K562 (cell line): ENCODE results near the gene SPINK5. TPM values are rescaled to one million over a fixed set of nuclear protein-coding genes. Genes with fewer than 3 reads are reported as not detected.

Experiments
- ATAC-seq: fragments of 200-7000 bp; cut with Tn5 transposase; 3 replicates; pipeline ENCODE4 v1.9.1; 2020; ENCODE audit warnings: moderate library complexity
- BruUV-seq: library from RNA; stranded (reverse); fragments of 400-500 nt; replicated peaks from 2 replicates; lab custom pipeline; 2021; lab: Mats Ljungman, UMichigan
- CTCF ChIA-PET: fragments of 300-600 bp; formaldehyde crosslinking; extraction: SDS; loops from one replicate; lab custom pipeline; 2021; ENCODE audit warnings: low intra/inter-chr PET ratio; lab: Yijun Ruan, JAX
- POLR2A ChIA-PET: fragments of 300-600, 350-650 bp; sonication (Branson Sonifier 250); formaldehyde crosslinking; extraction: SDS; loops from one replicate; lab custom pipeline; 2021; ENCODE audit warnings: antibody characterized with exemption, inconsistent platforms; lab: Yijun Ruan, JAX
- DNase-seq, 4 experiments: peaks; one replicate each; pipeline versions ENCODE4 v3.0.0 to v3.0.0-alpha.2; 2011 to 2018; ENCODE audit warnings: low spot score in 3 of 4, mixed read lengths in 3 of 4; ENCODE audit errors: extremely low read depth in 1 of 4
- FAIRE-seq: peaks from 2 replicates; lab custom pipeline; 2011; peaks lifted over from hg19 to GRCh38; lab: Jason Lieb, UNC
- H2AFZ ChIP-seq: 2 replicates; pipeline ENCODE4 v1.6.0; 2011; ENCODE audit warnings: low read depth, low read length, control low read depth, inconsistent platforms
- H3K27ac ChIP-seq: fragments of 200-600 bp; 3 replicates; pipeline ENCODE4 v1.8.0; 2011; ENCODE audit warnings: low read depth, mild to moderate bottlenecking, control low read depth, inconsistent platforms, low read length, moderate library complexity, mixed read lengths; ENCODE audit errors: extremely low read depth
- H3K27me3 ChIP-seq, 2 experiments: fragments of 300-600 bp in 1 of 2; 2 replicates in 1 of 2; 3 replicates in 1 of 2; pipeline versions ENCODE4 v1.6.0 to v1.8.0; 2011; ENCODE audit warnings: inconsistent platforms in 2 of 2, low read length in 2 of 2, mild to moderate bottlenecking in 1 of 2, mixed read lengths in 1 of 2, moderate library complexity in 1 of 2; ENCODE audit not compliant: control insufficient read depth in 2 of 2, insufficient read depth in 2 of 2
- H3K36me3 ChIP-seq: fragments of 300-600 bp; 3 replicates; pipeline ENCODE4 v1.8.0; 2011; ENCODE audit warnings: mild to moderate bottlenecking, low read length, inconsistent platforms; ENCODE audit not compliant: control insufficient read depth, insufficient read depth
- H3K4me1 ChIP-seq, 2 experiments: fragments of 200-600 bp in 1 of 2; replicated peaks in 1 of 2; 2 replicates in 1 of 2; 3 replicates in 1 of 2; pipeline versions ENCODE4 v1.5.1 to v1.8.0; 2011; ENCODE audit warnings: inconsistent platforms in 2 of 2, low read length in 2 of 2, mild to moderate bottlenecking in 1 of 2, mixed read lengths in 1 of 2, moderate library complexity in 1 of 2; ENCODE audit not compliant: control insufficient read depth in 2 of 2, insufficient read depth in 2 of 2
- H3K4me2 ChIP-seq: 2 replicates; pipeline ENCODE4 v1.6.1; 2011; ENCODE audit warnings: low read length, control low read depth, inconsistent platforms, mixed read lengths; ENCODE audit not compliant: insufficient read depth
- H3K4me3 ChIP-seq: fragments of 200-600 bp; sonication (generic), shearing (Covaris generic); 2 replicates; pipeline ENCODE4 v1.5.1; 2016; ENCODE audit warnings: control low read depth, inconsistent platforms
- H3K79me2 ChIP-seq: fragments of 200-600 bp; 3 replicates; pipeline ENCODE4 v1.8.0; 2011; ENCODE audit warnings: low read length, inconsistent platforms; ENCODE audit not compliant: control insufficient read depth, insufficient read depth
- H3K9ac ChIP-seq, 2 experiments: 2 replicates each; pipeline versions ENCODE4 v1.6.0 to v1.6.1; 2011; ENCODE audit warnings: low read depth in 2 of 2, low read length in 2 of 2, control low read depth in 1 of 2, inconsistent platforms in 1 of 2, mild to moderate bottlenecking in 1 of 2, mixed read lengths in 1 of 2; ENCODE audit not compliant: insufficient read depth in 1 of 2
- H3K9me1 ChIP-seq: one replicate; pipeline ENCODE4 v1.6.0; 2011; ENCODE audit warnings: inconsistent platforms, mild to moderate bottlenecking, low read length, moderate library complexity; ENCODE audit not compliant: control insufficient read depth, insufficient read depth
- H3K9me3 ChIP-seq: replicated peaks from 2 replicates; pipeline ENCODE4 v1.5.1; 2011; ENCODE audit warnings: low read depth, low read length, inconsistent platforms; ENCODE audit not compliant: control insufficient read depth, insufficient read depth
- H4K20me1 ChIP-seq: replicated peaks from 2 replicates; pipeline ENCODE4 v1.6.1; 2011; ENCODE audit warnings: low read length, inconsistent platforms, mixed read lengths; ENCODE audit not compliant: control insufficient read depth, insufficient read depth
- IFI16 ChIP-seq: fragments of 250-450 bp; sonication (Bioruptor Pico); IDR thresholded peaks from 2 replicates; pipeline ENCODE4 v2.1.2; 2022; ENCODE audit warnings: mild to moderate bottlenecking, inconsistent platforms
- MYC ChIP-seq, 2 experiments: fragments of 250-450 bp in 1 of 2; sonication (Bioruptor Pico) in 1 of 2; IDR thresholded peaks; 2 replicates each; pipeline versions ENCODE4 v1.5.1 to v1.6.1; 2012 to 2021; ENCODE audit warnings: low read depth in 2 of 2, borderline replicate concordance in 1 of 2, improper control_type of control experiment in 1 of 2, low read length in 1 of 2, mild to moderate bottlenecking in 1 of 2, moderate library complexity in 1 of 2
- NBN ChIP-seq: fragments of 450-650 bp; IDR thresholded peaks from 2 replicates; pipeline ENCODE4 v1.6.1; 2016; ENCODE audit warnings: low read depth, mild to moderate bottlenecking
- PKNOX1 ChIP-seq: fragments of 450-650 bp; IDR thresholded peaks from 2 replicates; pipeline ENCODE4 v1.6.1; 2016
- TCF3 ChIP-seq: sonication (generic); formaldehyde crosslinking; IDR thresholded peaks from 2 replicates; pipeline ENCODE4 v1.4.0; 2020; ENCODE audit warnings: mild to moderate bottlenecking, missing genetic modification reagents
- ZKSCAN3 ChIP-seq: fragments of 250-450 bp; sonication (Bioruptor Pico); IDR thresholded peaks from 2 replicates; pipeline ENCODE4 v1.4.0; 2020
- WGBS: fragments of 100-300 bp; shearing (Covaris generic); methylation state at CpG from one replicate; pipeline ENCODE4 v1.1.6; 2016; ENCODE audit warnings: low coverage, mixed read lengths; ENCODE audit not compliant: insufficient coverage; ENCODE audit errors: missing lambda C conversion rate; 5-methylcytosine and 5-hydroxymethylcytosine counted together
- in situ Hi-C: fragments of 300-500 bp; cut with MboI; formaldehyde crosslinking; loops from 4 replicates; pipeline ENCODE4 v1.15.0; 2018; ENCODE audit warnings: inconsistent platforms, mixed read lengths
- intact Hi-C: fragments of 100-400 bp; cut with micrococcal nuclease; formaldehyde crosslinking; loops from 2 replicates; pipeline ENCODE4 v1.14.2; 2022
- polyA plus RNA-seq, 8 experiments: library from polyadenylated mRNA; depleted of rRNA in 4 of 8; stranded (reverse) in 5 of 8; unstranded in 3 of 8; fragments of >200 nt; fragmentation: Nextera tagmentation in 2 of 8; fragmentation: Illumina TruSeq in 1 of 8; extraction: Ambion mirVana in 2 of 8; extraction: Trizol in 1 of 8; gene quantifications; 2 replicates each; pipeline versions ENCODE4 v1.2.1 to v1.2.3, GENCODE V29; 2011 to 2014; ENCODE audit warnings: inconsistent platforms in 1 of 8, missing spikeins in 1 of 8
- total RNA-seq, 7 experiments: library from RNA; depleted of rRNA in 6 of 7; stranded (reverse); fragments of >200 nt in 6 of 7; fragmentation: Illumina TruSeq in 2 of 7; extraction: Trizol in 2 of 7; gene quantifications; 2 replicates each; pipeline versions ENCODE4 v1.2.1 to v1.2.3, GENCODE V29; 2011 to 2021; ENCODE audit warnings: low replicate concordance in 1 of 7

The SPINK5 gene
- total and polyA plus RNA-seq, 9 of the 15 experiments (the other 6 are each of a cell fraction or from before 2014, with no cell fraction given), result 0.07 to 0.68 (median 0.16) TPM; not detected in 1

GRCh38 chr5:148090773-148091250 is 27.0 kb downstream of the SPINK5 start:
- Histone ChIP-seq H3K9me3 (no peaks in the 10 kb centered on the region), H3K36me3 (no peaks in the 10 kb centered on the region), H4K20me1 (no peaks in the 10 kb centered on the region)
- intact Hi-C loops, result no loop called here
- WGBS, result 0% methylated on average over 7 of the region's 7 CpGs
- TF ChIP-seq TCF3 (0 out of 2 replicates have a peak, but pooled peaks have one; percentile 13), IFI16 (CRISPR knock-in tag) (no peak), MYC (IDR thresholded peaks at IDR 0.05; ENCODE audit: low read depth, low read length) (no peak), MYC (CRISPR knock-in tag; IDR thresholded peaks at IDR 0.05; ENCODE audit: borderline replicate concordance, low read depth) (no peak), ZKSCAN3 (CRISPR knock-in tag) (no peak), PKNOX1 (peak; percentile 46; the same call in 1 of the 2 replicates), NBN (no peak)
- TF ChIP-seq, all 486 proteins: peak for 2
- no peak overlapping the region for H2AFZ ChIP-seq
- DNase-seq (peak in 1 of 4 experiments; percentile 4), ATAC-seq (no peak), FAIRE-seq (no peak)
- H3K4me3 ChIP-seq, result no peak overlapping the region
- H3K27me3 ChIP-seq, result no peaks in the 10 kb centered on the region
- CTCF ChIA-PET, result no interaction called here
- BruUV-seq, result no TSS peak
- H3K79me2 ChIP-seq, result no peaks in the 10 kb centered on the region
- H3K27ac ChIP-seq, result no peak overlapping the region; the same call in 2 of the 3 replicates
- no peaks in the 10 kb centered on the region for H3K4me1 ChIP-seq
- H3K9me1 ChIP-seq, result no peaks in the 10 kb centered on the region
- POLR2A ChIA-PET, result no interaction called here
- in situ Hi-C loops, result no loop called here
- no peak overlapping the region for H3K9ac ChIP-seq
- H3K4me2 ChIP-seq, result no peak overlapping the region
